K562 (cell line): ENCODE results near the gene G6PD.

Source experiments
- CHD2 ChIP-seq: IDR thresholded peaks from 2 replicates; pipeline ENCODE4 v1.6.1; 2011; ENCODE audit warnings: low read depth, low read length
- EZH2 ChIP-seq: IDR thresholded peaks from 2 replicates; pipeline ENCODE4 v1.6.1; 2012; ENCODE audit warnings: low read depth, mild to moderate bottlenecking, inconsistent platforms, low read length, borderline replicate concordance
- GMEB1 ChIP-seq: fragments of 250-450 bp; sonication (Bioruptor Pico); IDR thresholded peaks from 2 replicates; pipeline ENCODE4 v1.4.0; 2020; ENCODE audit warnings: mild to moderate bottlenecking
- POLR2AphosphoS5 ChIP-seq: IDR thresholded peaks from 2 replicates; pipeline ENCODE4 v1.6.1; 2011; ENCODE audit warnings: mild to moderate bottlenecking, low read depth, low read length, moderate library complexity; ENCODE audit not compliant: control insufficient read depth, insufficient read depth

- TF ChIP-seq CHD2 (no peak), EZH2 (no peak), GMEB1 (no peak), POLR2AphosphoS5 (no peak)
Observed at GRCh38 chrX:154539077-154539476, 7.6 kb downstream of the G6PD start.
